Frontal cortex (tissue), 4 donors: ENCODE measurements around the gene NRG3. TPM values are rescaled to one million over a fixed set of nuclear protein-coding genes. Genes with fewer than 3 reads are reported as not detected.

Experiments
- DNase-seq, 2 donors: peaks; one replicate each; pipeline ENCODE4 v3.0.0; 2012; ENCODE audit warnings: low spot score in 2 of 2
- FAIRE-seq: peaks from 2 replicates; lab custom pipeline; 2012; peaks lifted over from hg19 to GRCh38; lab: Jason Lieb, UNC
- total RNA-seq: library from RNA; depleted of rRNA; stranded (reverse); fragments of >200 nt; gene quantifications from one replicate; pipeline ENCODE4 v1.2.3, GENCODE V29; 2014
- donor health status: control.
- donor health status: control.
- donor health status: control.

The NRG3 gene
- total RNA-seq, 1 donor from 2014 or later = 12.2 TPM

DNA sequence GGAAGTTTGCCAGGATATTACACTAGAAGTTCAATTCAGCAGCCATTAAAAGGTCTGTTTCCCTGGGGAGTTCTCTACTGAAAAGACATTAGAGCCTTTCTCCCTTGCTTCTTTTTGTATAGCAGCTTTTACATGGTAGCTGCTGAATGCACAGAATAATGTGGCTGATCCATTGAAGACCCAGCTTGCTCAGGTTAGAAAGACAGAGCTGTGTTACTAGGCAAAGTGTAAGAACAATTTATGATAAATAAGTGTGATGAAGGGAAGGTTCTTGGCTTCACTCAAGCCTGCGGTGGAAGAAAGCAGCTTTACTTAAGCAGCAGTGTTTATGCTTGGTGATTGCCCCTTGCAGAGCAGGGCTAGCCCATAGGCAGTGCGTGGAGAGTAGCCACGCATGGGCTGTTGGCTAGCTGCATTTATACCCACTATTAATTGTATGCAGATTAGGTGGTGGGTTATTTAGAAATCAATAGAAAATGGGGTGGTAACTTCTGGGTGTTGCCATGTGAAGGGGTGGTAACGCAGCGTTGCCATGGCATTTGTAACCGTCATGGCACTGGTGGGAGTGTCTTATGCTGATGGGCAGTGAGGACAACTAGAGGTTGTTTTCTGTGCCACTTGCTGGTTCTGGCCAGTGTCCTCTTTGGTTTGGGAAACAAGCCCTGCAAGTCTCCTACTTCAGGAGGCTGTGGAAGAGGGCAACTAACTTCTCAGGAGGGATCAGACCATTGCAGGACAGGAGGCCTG lies 942.9 kb downstream of the NRG3 start:
- DNase-seq (no peak), FAIRE-seq (no peak)

DNA sequence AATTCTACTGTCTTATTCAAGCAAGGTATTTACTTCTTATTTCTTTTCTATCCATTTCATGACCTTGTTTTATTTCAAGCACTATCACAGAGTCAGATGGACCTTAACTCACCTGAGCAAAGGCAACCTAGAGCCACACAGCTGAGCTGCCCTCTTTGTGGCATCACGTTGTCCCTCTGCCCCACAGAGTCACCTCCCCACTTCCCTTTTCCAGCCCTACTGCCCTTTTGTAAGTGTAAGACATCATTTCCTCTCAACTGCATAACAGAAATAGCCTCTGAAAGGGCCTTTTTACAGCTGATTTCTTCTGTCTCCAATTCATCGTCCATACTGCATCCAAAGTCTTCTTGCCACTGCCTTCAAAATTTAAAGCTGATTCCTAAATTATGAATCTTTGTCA lies 946.0 kb downstream of the NRG3 start:
- no peak for FAIRE-seq
- no peak for DNase-seq

DNA sequence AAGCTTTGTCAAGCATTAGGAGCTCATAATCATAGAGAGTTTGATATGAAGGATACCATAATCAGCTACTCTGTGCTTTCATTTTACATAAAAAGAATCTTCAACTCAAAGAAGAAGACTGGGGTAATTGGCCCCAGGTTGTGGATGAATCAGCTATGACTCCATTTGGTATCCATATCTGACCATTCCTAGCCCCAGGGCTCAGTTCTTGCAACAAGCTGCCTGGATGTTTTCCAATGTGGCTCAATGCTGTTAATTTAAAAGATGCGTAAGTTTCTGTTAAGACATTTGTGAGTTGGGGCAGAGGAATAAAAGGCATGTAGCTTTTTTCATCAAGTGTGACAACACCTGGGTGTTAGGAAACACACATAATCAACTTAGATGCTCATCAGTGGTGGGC lies 951.1 kb downstream of the NRG3 start:
- FAIRE-seq = no peak
- DNase-seq = no peak

DNA sequence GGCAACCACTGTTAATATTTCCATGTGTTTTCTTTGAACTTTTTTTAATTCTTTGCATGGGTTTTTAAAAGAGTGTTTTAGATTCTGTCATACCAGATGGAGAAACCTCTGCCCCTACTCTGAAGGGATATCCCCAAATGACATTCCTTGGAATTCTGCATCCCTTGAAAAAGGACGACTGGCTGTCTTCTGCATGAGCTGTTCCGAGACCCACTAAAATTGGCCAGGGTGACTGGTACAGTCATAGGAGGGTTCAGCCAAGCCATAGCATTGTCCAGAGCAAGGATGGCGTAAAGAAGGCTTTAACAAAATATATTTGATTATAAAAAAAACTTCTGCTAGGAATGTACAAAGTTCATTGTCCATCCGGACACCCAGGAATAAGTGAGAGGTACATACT lies 952.9 kb downstream of the NRG3 start:
- DNase-seq (no peak), FAIRE-seq (no peak)

DNA sequence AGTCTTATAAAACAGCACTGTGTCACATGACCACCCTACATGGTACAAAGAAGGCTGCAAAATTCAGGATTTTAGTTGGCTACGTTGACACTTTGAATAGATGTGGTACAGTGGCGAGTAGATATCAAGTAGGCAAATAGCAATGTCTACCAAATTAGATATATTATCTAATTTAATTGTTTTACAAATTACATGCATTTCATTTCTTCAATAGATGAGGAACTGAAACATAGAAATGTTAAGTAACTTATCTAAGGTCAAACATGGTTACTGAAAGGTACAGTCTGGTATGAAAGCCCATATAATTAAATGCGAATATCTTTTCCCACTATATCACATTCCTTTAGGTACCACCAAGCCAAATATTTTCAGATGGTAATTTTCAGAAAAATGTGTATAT lies 972.2 kb downstream of the NRG3 start:
- no peak for FAIRE-seq
- no peak for DNase-seq

DNA sequence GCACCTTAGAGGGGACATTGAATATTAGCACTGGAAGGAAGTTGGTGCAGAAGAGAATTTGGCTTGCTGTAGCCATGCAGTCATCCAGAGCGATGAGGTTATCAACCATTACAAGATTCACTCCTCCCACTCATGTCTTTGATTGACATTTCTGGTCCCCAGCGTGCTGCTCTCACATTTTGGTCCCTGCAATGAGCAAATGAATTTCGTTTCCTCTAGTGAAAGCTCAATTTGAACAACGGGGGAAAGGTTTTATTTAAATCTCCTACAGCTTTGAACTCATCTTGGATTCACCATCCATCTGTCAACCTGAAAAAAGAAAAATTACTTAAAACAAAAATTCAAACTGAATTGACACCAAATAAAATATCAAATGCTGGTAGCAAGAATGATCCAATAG lies 975.2 kb downstream of the NRG3 start:
- no peak for DNase-seq
- no peak for FAIRE-seq

DNA sequence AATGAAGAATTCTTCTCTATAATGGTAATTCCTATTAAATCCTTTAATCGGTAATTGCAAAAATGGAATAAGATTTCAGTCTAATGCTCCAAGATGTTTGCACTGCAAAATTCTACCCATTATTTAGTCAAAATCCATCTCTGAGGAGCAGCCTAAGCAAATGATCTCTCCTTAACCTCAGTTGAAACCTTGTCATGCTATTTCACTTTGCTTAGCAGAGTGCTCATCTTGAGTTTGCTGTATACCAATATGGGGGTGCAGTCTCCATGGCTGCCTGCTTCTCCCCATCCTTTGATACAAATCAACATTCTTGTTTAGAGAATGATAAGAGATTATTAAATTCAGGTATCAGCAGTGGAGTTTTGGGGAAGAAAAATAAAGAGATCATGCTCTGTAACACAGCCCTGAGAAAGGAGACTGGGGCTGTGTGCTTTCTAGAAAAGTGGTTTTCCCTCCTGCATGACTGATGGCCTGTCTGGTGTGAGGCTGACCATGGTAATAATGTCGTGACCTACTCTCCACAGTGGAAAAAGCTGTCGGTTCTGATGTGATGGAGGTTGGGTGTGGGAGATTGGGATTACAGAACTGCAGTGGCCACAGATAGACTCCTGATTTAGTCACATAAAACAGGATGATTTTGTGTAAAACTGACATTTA lies 982.1 kb downstream of the NRG3 start:
- FAIRE-seq = no peak
- no peak for DNase-seq

DNA sequence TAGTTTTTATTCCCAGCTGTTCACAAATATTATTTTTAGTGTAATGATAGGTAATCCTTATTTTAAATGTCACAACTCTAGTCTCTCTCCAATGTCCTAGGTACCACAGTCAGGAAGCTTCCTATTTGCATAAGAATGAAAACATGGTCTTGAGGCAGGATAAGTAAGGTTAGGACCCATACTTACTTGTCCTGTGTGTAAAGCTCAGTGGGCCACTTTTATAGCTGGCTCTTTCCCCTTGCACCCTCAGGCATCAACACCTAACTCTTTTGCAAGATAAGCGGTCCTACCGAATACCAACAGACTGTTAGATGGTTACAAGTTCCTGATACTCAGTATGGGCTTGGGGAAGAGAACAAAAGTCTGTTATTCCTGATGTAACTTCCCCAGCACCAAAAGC lies 986.9 kb downstream of the NRG3 start:
- no peak for DNase-seq

DNA sequence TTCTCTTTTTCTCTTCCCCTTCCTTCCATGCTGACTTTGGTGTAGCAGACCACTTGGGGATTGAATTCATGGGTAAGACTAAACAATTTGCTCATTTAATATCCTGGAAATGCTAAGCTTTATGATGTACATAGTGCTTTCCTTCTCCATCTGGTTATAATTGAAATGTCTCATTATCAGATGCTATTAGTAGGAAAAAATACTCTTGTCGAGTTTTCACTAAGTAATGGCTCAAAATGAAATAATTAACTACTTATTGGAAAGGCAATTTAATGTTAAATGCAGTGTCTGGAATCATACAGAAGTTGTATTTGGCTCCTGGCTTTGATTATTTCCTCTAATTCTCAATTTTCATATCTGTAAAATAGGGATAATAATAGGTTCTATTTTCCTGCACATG lies 990.4 kb downstream of the NRG3 start:
- DNase-seq (no peak), FAIRE-seq (no peak)

More for the DNA sequence above, 986.9 kb downstream of the NRG3 start:
- no peak for FAIRE-seq

DNA sequence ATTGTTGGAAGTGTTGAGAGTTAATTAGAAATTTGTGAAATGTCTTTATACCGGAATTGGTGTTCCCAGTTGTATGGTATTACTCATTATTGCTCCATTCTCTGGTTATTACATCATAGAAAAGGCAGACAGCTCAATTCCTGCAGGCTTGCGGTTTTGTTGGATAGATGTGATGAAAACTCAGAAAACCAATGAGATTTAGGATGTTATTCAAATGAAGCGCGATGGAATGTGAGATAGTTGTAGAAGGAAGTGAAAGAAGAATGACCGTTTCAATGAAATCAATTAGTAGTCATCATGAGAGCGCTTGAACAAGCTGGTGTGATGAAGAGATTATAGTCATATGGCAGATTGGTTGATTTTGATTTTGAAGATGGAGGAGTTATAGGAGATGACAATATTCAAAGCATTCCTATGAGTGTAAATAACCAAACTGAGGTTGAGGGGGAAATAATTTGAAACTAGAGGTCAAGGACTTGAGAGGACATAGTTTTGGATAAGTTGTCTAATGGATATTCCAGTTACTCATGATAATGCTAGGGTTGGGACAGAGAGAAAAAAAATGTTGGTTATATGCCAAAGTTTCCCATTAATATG lies 991.5 kb downstream of the NRG3 start:
- FAIRE-seq (no peak), DNase-seq (no peak)

DNA sequence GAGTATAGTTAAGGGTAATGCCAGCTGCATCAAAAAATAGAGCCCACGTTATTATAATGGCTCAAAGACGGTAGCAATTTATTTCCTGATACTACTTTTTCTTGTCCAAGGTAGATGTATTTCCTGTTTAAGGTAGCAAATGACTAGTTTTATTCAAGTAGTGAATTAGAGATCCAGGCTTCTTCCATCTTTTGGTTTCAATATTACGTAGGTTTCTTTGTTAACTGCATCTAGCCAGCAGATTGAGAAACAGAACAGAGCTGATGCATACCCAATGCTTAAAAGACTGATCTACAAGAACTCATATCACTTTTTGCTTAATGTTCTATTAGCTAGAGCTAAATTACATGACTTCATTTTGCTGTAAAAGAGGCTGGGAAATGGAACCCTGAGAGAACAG lies 992.1 kb downstream of the NRG3 start:
- no peak for FAIRE-seq
- DNase-seq = no peak

DNA sequence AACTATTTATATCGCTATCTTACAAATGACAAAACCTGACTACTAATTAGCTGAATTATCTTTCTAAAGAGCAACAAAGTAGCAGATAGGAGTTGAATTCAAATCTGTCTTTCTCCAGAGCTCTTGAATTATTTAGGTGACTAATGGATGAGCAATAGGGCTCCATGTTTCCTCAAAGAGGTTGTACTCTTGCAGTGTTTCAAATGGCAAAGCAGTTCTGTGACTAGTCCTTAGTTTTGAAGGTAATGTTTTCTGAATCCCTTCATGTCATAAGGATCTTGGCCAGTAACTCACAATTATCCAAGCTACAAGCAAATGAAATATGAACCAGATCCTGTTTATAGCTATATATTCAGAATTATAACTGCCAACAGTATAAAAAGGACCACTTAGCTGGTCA lies 999.7 kb downstream of the NRG3 start:
- no peak for FAIRE-seq
- no peak for DNase-seq

DNA sequence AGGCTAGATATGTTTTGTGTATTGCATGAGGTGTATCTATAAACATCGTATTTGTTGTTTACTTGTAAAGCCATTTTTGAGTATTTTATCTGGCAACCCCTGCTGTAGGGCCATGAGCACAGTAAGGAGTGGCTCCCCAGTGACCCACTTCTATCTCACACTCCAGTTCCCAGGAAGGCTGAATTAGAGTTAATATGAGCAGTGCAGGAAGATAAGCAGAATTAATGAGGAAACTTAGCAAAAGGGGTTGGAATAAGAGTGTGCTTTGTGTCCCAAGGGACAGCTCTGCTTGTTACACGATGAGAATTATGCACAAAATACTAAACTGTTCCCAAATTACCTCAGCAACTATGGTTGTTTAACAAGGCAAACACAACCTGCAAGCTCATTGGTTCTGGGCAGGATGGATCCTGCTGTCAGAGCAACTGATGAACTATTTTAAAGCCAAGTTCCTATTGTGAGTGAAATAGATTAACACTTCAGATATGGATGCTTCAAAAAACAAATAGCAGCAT lies 1005.8 kb downstream of the NRG3 start:
- DNase-seq (no peak), FAIRE-seq (no peak)

DNA sequence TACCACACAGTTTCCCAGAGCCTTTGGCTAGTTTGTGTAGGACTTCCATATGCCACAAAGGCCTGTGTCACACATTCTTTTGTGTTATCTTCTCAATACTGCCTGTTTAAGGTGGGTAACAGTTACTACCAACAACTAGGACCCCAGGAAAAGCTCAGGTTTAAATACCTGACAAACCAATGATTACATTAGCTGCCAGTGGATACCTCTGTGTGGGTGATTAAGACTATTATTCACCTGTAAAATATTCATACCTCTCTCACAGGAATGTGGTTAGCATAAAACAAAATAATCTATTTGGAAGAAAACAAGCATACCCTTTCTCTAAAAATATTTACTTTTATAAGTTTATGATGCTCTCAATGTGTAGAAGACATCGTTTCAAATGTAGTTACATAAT lies 1007.7 kb downstream of the NRG3 start:
- DNase-seq (no peak), FAIRE-seq (no peak)

DNA sequence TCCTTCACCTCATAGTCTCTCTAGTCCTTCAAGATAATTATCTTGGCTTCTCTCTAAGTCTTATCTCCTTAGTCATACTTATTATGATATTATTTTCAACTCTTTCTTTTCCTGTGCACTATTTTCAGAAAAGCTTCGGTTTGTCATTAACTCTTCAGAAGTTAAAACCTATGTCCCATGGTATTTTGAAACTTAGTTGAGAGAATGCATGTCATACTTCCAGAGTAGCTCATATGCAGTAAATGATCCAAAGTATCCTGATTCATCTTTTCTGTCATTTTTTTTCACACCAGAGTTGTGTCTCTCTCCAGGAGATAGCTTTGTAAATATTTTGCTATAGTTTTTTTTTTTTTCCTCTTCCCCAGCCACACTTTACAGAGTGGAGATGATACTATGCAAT lies 1008.6 kb downstream of the NRG3 start:
- DNase-seq = no peak
- FAIRE-seq = no peak

DNA sequence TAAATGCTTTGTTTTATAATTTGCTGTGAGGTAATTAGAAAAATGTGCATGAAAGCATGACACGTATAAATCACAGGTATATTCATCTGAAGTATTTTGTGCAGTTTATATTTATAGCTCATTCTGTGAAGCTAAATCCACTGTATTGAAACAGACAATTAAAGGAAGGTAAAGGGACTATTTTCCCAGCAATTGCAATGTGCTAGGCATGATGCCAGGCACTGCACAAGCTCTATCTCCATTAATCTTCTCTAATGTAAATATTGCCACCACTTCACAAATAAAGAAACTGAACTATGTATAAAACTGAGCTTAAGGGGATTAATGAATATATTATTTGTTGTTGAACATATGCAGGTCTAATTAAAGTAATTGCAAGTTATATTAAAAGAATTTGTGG lies 1012.5 kb downstream of the NRG3 start:
- no peak for DNase-seq

DNA sequence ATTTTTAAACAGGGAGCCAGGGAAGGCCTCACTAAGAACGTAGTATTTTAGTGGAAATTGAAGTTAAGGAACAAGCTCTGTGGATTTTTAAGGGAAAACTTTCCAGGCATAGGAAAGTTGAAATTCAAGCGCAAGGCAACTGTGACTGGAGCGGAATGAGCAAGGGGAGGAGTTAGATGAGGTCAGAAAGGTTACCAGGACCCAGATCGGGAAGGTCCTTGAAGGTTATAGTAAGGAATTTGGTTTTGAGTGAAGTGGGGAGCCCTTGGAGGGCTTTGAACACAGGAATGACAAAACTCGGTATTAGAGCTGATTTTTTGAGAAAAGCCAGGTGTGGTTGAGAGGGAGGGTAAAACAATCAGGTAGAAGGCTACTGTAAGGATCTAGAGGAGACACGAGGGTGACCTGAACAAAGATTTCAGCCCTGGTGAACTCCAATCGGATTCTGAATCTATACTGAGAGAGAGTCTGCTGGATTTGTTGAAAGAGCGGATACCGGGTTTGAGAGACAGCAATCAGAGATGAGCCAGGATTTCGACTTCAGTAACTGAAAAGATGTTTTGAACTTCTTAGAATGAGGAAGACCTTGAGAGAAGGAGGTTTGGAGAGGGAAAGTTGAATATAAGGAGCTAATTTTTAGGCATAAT lies 1013.9 kb downstream of the NRG3 start:
- no peak for DNase-seq
- FAIRE-seq = no peak

More for the DNA sequence above, 1012.5 kb downstream of the NRG3 start:
- no peak for FAIRE-seq

DNA sequence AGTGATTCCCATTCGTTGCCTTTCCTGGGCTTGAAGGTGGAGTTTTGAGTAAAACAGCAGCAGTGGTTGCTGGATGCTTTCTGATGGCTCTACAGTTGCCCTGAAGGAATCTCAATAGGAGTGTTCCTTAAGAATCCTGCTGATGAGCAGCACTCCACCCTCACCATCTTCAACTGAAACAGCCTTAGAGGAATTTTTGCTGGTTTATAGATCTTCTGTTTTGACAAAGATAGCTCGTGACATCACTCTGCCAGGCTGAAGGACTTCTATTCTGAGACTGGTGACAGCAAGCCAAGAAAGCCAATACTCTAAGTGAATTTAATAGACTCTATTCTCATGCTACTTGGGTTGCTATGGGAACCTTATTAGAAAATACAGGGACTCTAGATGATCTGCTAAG lies 1014.7 kb downstream of the NRG3 start:
- DNase-seq (peak; percentile 2 to 20), FAIRE-seq (no peak)

DNA sequence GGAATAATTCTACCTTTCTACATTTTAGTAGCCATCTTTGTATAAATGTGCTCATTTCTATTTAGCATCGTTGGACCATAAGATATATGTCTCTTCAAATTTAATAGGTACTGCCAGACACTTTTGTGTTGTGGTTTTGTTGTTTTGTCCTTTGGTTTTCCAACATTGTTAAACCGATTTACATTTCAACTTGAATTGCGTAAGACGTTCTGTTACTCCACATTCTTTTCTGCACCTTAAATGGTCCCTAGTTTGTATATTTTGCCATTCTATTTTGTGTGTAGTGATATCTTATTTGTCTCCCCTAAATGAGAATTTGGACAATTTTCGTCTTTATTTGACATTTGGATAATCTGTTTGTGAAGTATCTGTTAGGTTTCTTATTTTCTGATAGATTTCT lies 1015.6 kb downstream of the NRG3 start:
- DNase-seq (no peak), FAIRE-seq (no peak)

DNA sequence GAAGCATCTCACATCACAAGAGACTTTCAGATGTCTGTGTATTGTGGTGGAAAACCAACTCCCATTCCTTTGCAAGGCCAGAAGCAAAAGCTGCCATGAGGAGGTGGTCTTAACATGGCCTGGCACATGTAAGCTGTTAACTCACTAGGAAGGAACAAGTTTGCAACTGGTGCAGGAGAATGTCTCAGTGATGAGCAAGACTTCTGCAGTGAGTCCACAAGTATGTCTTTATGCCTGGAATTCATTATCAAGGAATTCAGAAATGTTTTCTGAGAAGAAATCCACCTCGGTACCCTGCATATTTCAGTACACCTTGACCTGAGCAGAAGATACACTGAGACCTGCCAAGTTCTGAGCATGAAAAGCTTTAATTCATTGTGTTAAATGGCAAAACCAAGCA lies 1033.1 kb downstream of the NRG3 start:
- DNase-seq (no peak), FAIRE-seq (no peak)

DNA sequence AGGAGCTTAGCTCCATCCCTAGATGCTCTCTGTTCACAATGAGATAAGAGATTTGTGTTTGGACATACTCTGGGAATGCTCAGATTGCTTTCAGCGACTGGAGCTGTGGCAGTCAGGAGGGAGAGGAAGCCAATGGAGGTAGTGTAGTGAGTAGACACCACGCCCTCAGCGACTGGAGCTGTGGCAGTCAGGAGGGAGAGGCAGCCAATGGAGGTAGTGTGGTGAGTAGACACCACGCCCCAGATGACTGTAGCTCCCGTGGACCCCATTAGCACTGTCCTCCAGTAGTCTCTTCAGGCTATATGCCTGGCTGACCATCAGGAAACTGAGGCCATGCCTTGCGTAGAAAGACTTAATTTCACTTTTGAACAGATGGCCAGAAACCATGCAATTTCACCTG lies 1033.8 kb downstream of the NRG3 start:
- DNase-seq (no peak), FAIRE-seq (no peak)
